Measurements from ENCODE around the gene BCAS1.
A peak's percentile ranks its signal among the peaks of the same experiment; 100 is the strongest.
"Not testable (repeated sequence)": the region's sequence is repeated elsewhere in the genome, so short reads cannot be mapped to it uniquely, and the experiment has no call there.

Gene BCAS1

GRCh38 chr20:53941680-53942471, 128.5 kb downstream of the BCAS1 start:
- DNase-seq (ENCODE audit: low spot score), result no peak

DNA sequence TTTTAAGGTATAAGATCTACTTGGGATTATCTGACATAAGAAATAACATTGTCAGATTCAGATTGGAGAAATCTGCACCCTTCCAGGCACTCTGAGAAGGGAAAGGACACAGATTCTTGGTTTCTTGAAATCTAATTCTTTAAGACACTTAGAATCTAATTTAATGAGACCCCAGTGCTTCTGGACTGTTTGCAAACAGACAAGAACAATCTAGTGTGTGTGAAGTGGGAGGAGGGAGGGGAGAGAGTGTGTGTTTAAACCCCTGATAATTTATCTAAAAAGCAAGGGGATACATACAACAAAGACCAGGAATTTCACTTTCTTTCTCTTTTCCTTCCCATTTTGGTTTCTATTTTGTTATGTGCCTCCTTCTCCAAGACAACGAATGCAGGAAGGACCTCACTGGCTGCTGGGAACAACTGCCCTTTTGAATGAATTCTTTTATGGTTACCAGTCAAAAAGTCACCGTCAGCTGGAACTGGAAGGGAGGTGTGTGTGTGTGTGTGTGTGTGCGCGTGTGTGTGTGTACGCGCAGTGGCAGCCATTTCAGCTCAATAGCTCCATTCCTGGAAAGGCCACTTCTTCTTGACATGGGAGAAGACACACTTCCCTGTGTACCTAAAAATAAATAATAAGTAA, 129.4 kb downstream of the BCAS1 start:
- no peak for DNase-seq (ENCODE audit: low spot score)

DNA sequence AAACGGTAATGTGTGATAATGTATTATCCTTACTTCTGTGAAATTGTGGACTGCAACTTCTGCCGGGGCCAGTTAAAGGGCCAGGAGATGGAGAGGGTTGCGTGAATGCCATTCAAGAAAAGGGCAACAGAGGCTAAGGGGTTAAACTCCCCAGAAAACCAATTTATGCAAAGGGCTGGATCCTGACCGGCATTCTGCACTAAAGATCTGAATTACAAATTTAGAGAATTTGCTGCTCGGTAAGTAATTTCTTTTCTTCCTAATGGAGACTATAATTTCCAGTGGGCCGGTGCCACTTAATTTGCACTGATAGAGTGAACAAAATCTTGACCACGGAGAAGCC, 130.1 kb downstream of the BCAS1 start:
- DNase-seq (ENCODE audit: low spot score), result no peak

DNA sequence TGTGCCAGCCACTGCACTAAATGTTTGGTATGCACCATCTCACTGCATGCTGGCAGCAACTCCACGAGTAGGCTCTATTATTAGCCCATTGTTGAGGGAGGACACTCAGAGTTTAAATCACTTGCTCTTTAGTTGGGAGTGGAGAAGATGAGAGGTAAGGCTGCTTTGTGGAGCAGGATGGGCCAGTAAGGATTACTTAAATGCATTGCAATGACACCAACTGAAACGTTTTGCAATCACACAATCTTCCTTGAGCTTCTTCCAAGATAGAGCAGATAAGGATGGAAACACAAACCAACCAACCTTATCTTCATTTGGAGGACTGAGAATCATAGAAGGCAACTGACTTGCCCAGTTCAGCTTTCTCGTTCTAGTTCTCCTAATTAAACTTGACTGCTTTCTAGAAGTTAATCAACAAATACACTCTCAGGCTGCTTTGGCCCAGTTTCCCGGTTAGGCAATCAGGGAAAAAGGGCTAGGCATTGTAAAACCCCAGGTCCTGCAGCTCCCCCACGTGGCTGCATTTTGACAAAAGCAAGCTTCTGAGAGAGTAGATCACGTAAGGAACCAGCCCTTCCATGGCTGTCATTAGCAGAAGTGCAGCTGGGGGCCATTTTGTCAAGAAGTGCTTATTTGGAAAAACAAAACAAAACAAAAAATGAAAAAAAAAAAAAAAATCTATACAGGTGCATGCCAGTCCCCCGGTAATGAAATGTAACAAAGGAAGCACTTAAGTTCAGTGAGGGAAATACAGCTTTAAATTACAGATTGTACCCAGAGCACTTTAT, 130.6 kb downstream of the BCAS1 start:
- DNase-seq (ENCODE audit: low spot score), result peak; percentile 93

DNA sequence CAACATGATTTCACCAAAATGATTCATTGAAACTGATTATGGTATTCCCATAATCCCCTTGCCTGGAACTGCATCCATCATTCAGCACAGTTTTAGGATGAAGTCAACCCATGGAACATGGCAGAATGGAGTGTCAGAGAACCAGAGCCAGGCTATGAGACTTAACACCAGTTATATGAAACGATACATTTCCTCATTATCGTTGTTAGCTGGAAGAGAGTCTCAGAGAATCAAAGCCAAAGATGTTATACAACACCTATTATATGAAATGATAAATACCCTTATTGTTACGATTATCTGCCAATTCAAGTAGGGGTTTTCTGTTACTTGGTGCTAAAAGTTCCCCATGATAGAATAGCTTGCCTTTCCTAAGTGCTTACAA, 131.2 kb downstream of the BCAS1 start:
- DNase-seq (ENCODE audit: low spot score), result no peak

DNA sequence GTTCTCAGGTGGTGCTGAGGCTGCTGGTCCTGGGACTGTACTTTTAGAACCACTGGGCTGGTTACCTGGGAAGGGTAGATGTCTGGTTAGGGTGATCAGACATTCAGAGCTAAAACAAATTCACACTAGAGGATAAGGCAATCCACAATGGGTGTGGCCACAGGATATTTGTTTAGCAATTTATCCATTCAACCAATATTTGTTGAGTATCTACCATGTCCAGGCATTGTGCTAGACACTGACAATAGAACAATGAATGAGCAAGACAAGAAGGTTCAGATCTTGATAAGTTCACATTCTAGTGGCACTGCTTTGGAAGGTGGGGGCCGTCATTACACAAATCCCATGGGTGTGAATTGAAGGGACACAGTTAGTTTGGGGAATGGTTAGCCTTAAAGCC, 131.7 kb downstream of the BCAS1 start:
- DNase-seq (ENCODE audit: low spot score), result no peak

GRCh38 chr20:53937929-53938367, 132.4 kb downstream of the BCAS1 start:
- DNase-seq (ENCODE audit: low spot score), result no peak

DNA sequence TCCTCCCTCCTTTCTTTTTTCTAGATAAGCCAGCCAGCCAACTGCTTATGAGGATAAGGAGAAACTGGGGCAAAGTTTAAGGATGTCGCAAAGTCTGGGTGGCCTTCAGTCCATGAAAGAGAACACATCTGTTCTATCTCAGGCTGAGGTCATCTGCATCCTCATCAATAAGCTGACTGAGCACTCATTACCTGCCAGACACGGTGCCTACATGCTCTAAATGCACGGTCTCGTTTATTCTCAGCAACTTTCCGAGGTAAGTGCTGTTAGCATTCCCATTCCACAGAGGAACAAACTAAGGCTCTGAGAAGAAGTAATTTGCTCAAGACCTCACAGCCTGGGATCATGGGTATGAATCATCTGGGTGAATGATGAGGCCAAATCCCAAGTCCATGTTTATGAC, 133.1 kb downstream of the BCAS1 start:
- no peak for DNase-seq (ENCODE audit: low spot score)

- no peak for DNase-seq (ENCODE audit: low spot score)
Measured at GRCh38 chr20:53935344-53936084, 134.9 kb downstream of the BCAS1 start.

- DNase-seq (ENCODE audit: low spot score), result peak; percentile 50
Measured at GRCh38 chr20:53934421-53935343, 135.7 kb downstream of the BCAS1 start.

GRCh38 chr20:53933232-53933846, 137.1 kb downstream of the BCAS1 start:
- no peak for DNase-seq (ENCODE audit: low spot score)

- not testable (repeated sequence) for DNase-seq (ENCODE audit: low spot score)
Measured at GRCh38 chr20:53932655-53933192, 137.7 kb downstream of the BCAS1 start.

GRCh38 chr20:53931597-53931996, 138.8 kb downstream of the BCAS1 start:
- no peak for DNase-seq (ENCODE audit: low spot score)

GRCh38 chr20:53930651-53931504, 139.5 kb downstream of the BCAS1 start:
- DNase-seq (ENCODE audit: low spot score), result peak; percentile 50

GRCh38 chr20:53929974-53930650, 140.3 kb downstream of the BCAS1 start:
- no peak for DNase-seq (ENCODE audit: low spot score)

- no peak for DNase-seq (ENCODE audit: low spot score)
Measured at GRCh38 chr20:53929399-53929798, 141.0 kb downstream of the BCAS1 start.

DNA sequence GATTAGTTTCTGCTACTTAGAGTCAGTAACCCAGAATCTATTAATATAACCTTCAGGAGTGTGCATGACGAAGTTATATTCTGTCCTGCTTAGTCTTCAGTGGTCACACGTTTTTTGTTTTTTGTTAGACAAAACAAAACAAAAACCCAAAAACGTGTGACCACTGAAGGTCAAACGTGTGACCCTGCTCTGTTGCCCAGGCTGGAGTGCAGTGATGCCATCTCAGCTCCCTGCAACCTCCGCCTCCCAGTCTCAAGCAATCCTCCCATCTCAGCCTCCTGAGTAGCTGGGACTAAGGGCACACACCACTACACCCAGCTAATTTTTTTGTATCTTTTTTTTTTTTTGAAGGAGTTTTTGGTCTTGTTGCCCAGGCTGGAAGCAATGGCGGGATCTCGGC, 142.4 kb downstream of the BCAS1 start:
- DNase-seq (ENCODE audit: low spot score), result no peak

- peak; percentile 74 for DNase-seq (ENCODE audit: low spot score)
Measured at GRCh38 chr20:53926428-53927028, 143.9 kb downstream of the BCAS1 start.
